CD14-positive monocyte (primary cell): Measurements from ENCODE around the gene ZNF287. TPM values are rescaled to one million over a fixed set of nuclear protein-coding genes. Genes with fewer than 3 reads are reported as not detected.
A peak's percentile ranks its signal among the peaks of the same experiment; 100 is the strongest.

Experiments
- DNase-seq, 3 donors: peaks; one replicate each; pipeline ENCODE4 v3.0.0-alpha.2; 2011 to 2022
- H2AFZ ChIP-seq: 2 replicates; pipeline ENCODE4 v1.6.0; 2012; ENCODE audit warnings: mild to moderate bottlenecking, low read depth, low read length, inconsistent platforms; ENCODE audit not compliant: insufficient read depth, poor library complexity, severe bottlenecking
- H3K27ac ChIP-seq, 2 donors: 1 replicate in 1 of 2; 2 replicates in 1 of 2; pipeline ENCODE4 v1.5.1; 2012 to 2013; ENCODE audit warnings: low read length in 2 of 2, control low read depth in 1 of 2, inconsistent platforms in 1 of 2, low read depth in 1 of 2, mild to moderate bottlenecking in 1 of 2
- H3K27me3 ChIP-seq, 2 donors: one replicate each; pipeline versions ENCODE4 v1.6.0 to v1.6.1; 2011 to 2013; ENCODE audit warnings: low read length in 2 of 2; ENCODE audit not compliant: control insufficient read depth in 2 of 2, insufficient read depth in 2 of 2
- H3K36me3 ChIP-seq, 2 donors: replicated peaks in 1 of 2; 1 replicate in 1 of 2; 2 replicates in 1 of 2; pipeline versions ENCODE4 v1.5.1 to v1.6.1; 2012 to 2013; ENCODE audit warnings: low read length in 2 of 2, control low read depth in 1 of 2, inconsistent platforms in 1 of 2, mild to moderate bottlenecking in 1 of 2; ENCODE audit not compliant: insufficient read depth in 2 of 2, control insufficient read depth in 1 of 2
- H3K4me1 ChIP-seq, 2 donors: 1 replicate in 1 of 2; 2 replicates in 1 of 2; pipeline versions ENCODE4 v1.5.1 to v1.6.1; 2012 to 2013; ENCODE audit warnings: low read length in 2 of 2, control low read depth in 1 of 2, inconsistent platforms in 1 of 2, mild to moderate bottlenecking in 1 of 2, moderate library complexity in 1 of 2; ENCODE audit not compliant: insufficient read depth in 2 of 2, control insufficient read depth in 1 of 2
- H3K4me2 ChIP-seq: replicated peaks from 2 replicates; pipeline ENCODE3; 2012; ENCODE audit warnings: low read length, moderate library complexity, mild to moderate bottlenecking; ENCODE audit not compliant: poor library complexity, severe bottlenecking; ENCODE audit errors: extremely low read depth
- H3K4me3 ChIP-seq, 3 experiments: fragments of 200-600 bp in 1 of 3; sonication (generic) in 1 of 3; replicated peaks in 1 of 3; 1 replicate in 2 of 3; 2 replicates in 1 of 3; pipeline ENCODE4 v1.5.1; 2011 to 2013; ENCODE audit warnings: low read length in 3 of 3, mild to moderate bottlenecking in 3 of 3, control low read depth in 2 of 3, low read depth in 2 of 3, inconsistent platforms in 1 of 3, moderate library complexity in 1 of 3
- H3K79me2 ChIP-seq: 2 replicates; pipeline ENCODE4 v1.6.0; 2012; ENCODE audit warnings: mild to moderate bottlenecking, control low read depth, inconsistent platforms, low read length, moderate library complexity; ENCODE audit not compliant: insufficient read depth
- H3K9ac ChIP-seq: 2 replicates; pipeline ENCODE4 v1.6.0; 2017; ENCODE audit warnings: low read length, mild to moderate bottlenecking; ENCODE audit not compliant: insufficient read depth, poor library complexity, severe bottlenecking
- H3K9me3 ChIP-seq, 2 donors: replicated peaks in 1 of 2; 1 replicate in 1 of 2; 2 replicates in 1 of 2; pipeline versions ENCODE4 v1.5.1 to v1.6.1; 2012 to 2013; ENCODE audit warnings: low read length in 2 of 2, control low read depth in 1 of 2; ENCODE audit not compliant: control insufficient read depth in 1 of 2, insufficient read depth in 1 of 2
- H4K20me1 ChIP-seq: 2 replicates; pipeline ENCODE4 v1.6.0; 2012; ENCODE audit warnings: mild to moderate bottlenecking, low read length, control low read depth, moderate library complexity; ENCODE audit not compliant: insufficient read depth
- H3K27ac Mint-ChIP-seq, 7 donors: one replicate each; pipeline ENCODE4 v1.8.0; 2020; ENCODE audit warnings: mild to moderate bottlenecking in 7 of 7, mixed read lengths in 7 of 7, moderate library complexity in 6 of 7, inconsistent platforms in 2 of 7
- H3K27me3 Mint-ChIP-seq, 3 donors: one replicate each; pipeline ENCODE4 v1.8.0; 2021 to 2022; ENCODE audit warnings: low read depth in 3 of 3, mild to moderate bottlenecking in 3 of 3, mixed read lengths in 3 of 3, moderate library complexity in 3 of 3, inconsistent platforms in 1 of 3
- H3K36me3 Mint-ChIP-seq, 2 donors: one replicate each; pipeline ENCODE4 v1.8.0; 2020; ENCODE audit warnings: mixed read lengths in 2 of 2, inconsistent platforms in 1 of 2, mild to moderate bottlenecking in 1 of 2
- H3K4me1 Mint-ChIP-seq: one replicate; pipeline ENCODE4 v1.8.0; 2020; ENCODE audit warnings: mild to moderate bottlenecking, mixed read lengths
- H3K4me3 Mint-ChIP-seq, 2 donors: one replicate each; pipeline ENCODE4 v1.8.0; 2020; ENCODE audit warnings: mild to moderate bottlenecking in 2 of 2, mixed read lengths in 2 of 2, moderate library complexity in 1 of 2
- H3K9me3 Mint-ChIP-seq, 7 donors: one replicate each; pipeline ENCODE4 v1.8.0; 2020 to 2022; ENCODE audit warnings: mixed read lengths in 7 of 7, mild to moderate bottlenecking in 6 of 7, moderate library complexity in 6 of 7, inconsistent platforms in 2 of 7
- WGBS: methylation state at CpG from one replicate; pipeline ENCODE4 v1.1.5; 2013; ENCODE audit warnings: missing lambda C conversion rate; ENCODE audit not compliant: insufficient coverage; 5-methylcytosine and 5-hydroxymethylcytosine counted together
- intact Hi-C, 2 donors: fragments of 100-400 bp; cut with micrococcal nuclease; formaldehyde crosslinking; loops; one replicate each; pipeline versions ENCODE4 v1.15.0 to v1.15.1; 2023
- polyA minus RNA-seq: library from RNA; depleted of rRNA, polyadenylated mRNA; stranded (reverse); fragments of >200 nt; gene quantifications from 2 replicates; pipeline ENCODE4 v1.2.3, GENCODE V29; 2012
- polyA plus RNA-seq, 3 donors: library from polyadenylated mRNA; depleted of rRNA in 1 of 3; unstranded in 2 of 3; stranded (reverse) in 1 of 3; fragments of 300-500 nt in 2 of 3; fragments of >200 nt in 1 of 3; fragmentation: Illumina TruSeq in 2 of 3; gene quantifications; 1 replicate in 2 of 3; 2 replicates in 1 of 3; pipeline ENCODE4 v1.2.3, GENCODE V29; 2012 to 2021
- total RNA-seq, 12 experiments: library from RNA in 1 of 12; stranded (reverse) in 1 of 12; fragments of 120-200 nt in 1 of 12; gene quantifications; one replicate each; pipeline ENCODE4 v1.2.4 and lab custom pipeline; 2013 to 2026; ENCODE audit warnings: mixed read lengths in 6 of 12, inconsistent platforms in 1 of 12
- TF ChIP-seq, protein P1 (sequence below): fragments of 200-600 bp; IDR thresholded peaks from one replicate; pipeline ENCODE4 v1.8.0; 2022; ENCODE audit warnings: antibody characterized with exemption, mild to moderate bottlenecking

Gene ZNF287
- total RNA-seq (2013) = 0.87 TPM
- polyA plus RNA-seq = under 1 TPM in 2 of 3 donors, not detected in 1; 0.25 to 0.53 TPM
- 0.28 and 1.4 TPM in 2 replicates for polyA minus RNA-seq
- 0 to 2.6 (median 0.17) reads per million in 11 experiments for total RNA-seq (lab: John Stamatoyannopoulos, UW)

DNA sequence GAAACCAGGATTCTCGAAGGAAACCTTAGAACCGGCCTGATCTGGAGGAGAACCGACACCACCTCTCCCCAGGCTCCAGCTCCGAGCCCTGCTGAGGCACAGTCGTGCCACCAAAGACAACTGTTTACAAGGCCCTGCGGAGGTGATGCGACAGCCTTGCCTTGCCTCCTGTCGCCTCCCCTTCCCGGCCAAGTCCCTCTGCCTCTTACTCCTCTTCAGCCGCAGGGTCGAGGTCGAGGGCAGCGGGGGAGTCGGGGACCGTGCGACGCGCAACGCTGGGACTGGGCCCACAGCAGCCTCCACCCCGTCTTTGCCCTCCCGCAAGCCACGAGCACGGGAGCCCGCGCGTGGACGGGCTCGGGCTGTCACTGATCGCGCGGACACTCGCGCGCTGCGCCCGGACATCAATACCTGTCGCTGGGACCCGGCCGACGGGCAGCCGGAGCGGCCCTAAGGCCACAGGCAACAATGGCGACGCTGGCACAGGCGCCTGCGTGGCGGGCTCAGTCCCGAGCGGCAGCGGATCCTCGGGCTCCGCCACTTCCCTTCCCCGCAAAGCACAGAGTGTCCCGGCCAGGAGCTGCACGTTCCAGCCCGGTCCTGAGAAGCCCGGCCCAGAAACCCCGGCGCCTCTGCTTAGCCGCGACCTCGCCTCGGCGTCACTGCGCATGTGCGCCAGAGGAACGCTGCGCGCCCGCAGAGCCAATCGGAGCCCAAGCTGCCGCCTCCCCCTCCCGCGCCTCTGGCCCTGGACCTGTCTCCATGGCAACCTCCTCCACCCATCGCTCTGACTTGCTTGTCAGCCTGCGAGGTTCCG lies at the start of gene ZNF287:
TSS of gene ZNF287 (minus strand) at position 664 of the 817 bp plus-strand sequence. CDS start 1,473 bp downstream, outside the sequence.
- H3K9me3 Mint-ChIP-seq = peaks cover 6 to 32% (median 12%) of the 10 kb centered on the region in 7 donors
- whole genome bisulfite sequencing = 4% methylated on average over 75 of the region's 77 CpGs
- Histone ChIP-seq H3K36me3 (no peaks in the 10 kb centered on the region), H3K4me3 (peak within 1 kb of the TSS; percentile 31 to 75 (median 39)), H3K4me1 (peaks cover 7 to 11% of the 10 kb centered on the region in 2 donors), H3K27me3 (peaks cover 3 to 12% of the 10 kb centered on the region in 2 donors), H3K9me3 (peaks cover 8 to 12% of the 10 kb centered on the region in 2 donors), H3K4me2 (peak within 1 kb of the TSS; percentile 87), H3K9ac (peak within 1 kb of the TSS; percentile 25), H2AFZ (peak within 1 kb of the TSS; percentile 97), H3K79me2 (no peaks in the 10 kb centered on the region), H3K27ac (no peak within 1 kb of the TSS), H4K20me1 (no peaks in the 10 kb centered on the region)
- peak within 1 kb of the TSS in 1 of 7 donors; percentile 42 for H3K27ac Mint-ChIP-seq
- peak within 1 kb of the TSS; percentile 77 to 86 for H3K4me3 Mint-ChIP-seq
- H3K36me3 Mint-ChIP-seq = peaks cover 0 to 2% of the 10 kb centered on the region in 2 donors
- H3K4me1 Mint-ChIP-seq = peaks cover 9% of the 10 kb centered on the region
- TF ChIP-seq, protein P1, sequence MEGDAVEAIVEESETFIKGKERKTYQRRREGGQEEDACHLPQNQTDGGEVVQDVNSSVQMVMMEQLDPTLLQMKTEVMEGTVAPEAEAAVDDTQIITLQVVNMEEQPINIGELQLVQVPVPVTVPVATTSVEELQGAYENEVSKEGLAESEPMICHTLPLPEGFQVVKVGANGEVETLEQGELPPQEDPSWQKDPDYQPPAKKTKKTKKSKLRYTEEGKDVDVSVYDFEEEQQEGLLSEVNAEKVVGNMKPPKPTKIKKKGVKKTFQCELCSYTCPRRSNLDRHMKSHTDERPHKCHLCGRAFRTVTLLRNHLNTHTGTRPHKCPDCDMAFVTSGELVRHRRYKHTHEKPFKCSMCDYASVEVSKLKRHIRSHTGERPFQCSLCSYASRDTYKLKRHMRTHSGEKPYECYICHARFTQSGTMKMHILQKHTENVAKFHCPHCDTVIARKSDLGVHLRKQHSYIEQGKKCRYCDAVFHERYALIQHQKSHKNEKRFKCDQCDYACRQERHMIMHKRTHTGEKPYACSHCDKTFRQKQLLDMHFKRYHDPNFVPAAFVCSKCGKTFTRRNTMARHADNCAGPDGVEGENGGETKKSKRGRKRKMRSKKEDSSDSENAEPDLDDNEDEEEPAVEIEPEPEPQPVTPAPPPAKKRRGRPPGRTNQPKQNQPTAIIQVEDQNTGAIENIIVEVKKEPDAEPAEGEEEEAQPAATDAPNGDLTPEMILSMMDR = no peak
- DNase-seq = peak; percentile 73 to 87 (median 77)
- peaks cover 10 to 27% (median 25%) of the 10 kb centered on the region in 3 donors for H3K27me3 Mint-ChIP-seq
- intact Hi-C loops = no loop called here

GRCh38 chr17:16617481-16618060 lies 48.6 kb upstream of the ZNF287 start:
- no peak for DNase-seq
- WGBS = 89% methylated on average over 46 of the region's 53 CpGs
- Mint-ChIP-seq H3K4me1 (no peaks in the 10 kb centered on the region), H3K9me3 (peaks cover 29 to 84% (median 76%) of the 10 kb centered on the region in 7 donors), H3K4me3 (no peak overlapping the region), H3K27me3 (no peaks in the 10 kb centered on the region), H3K36me3 (no peaks in the 10 kb centered on the region), H3K27ac (no peak overlapping the region)
- H3K79me2 ChIP-seq = no peaks in the 10 kb centered on the region
- no peak overlapping the region for H3K4me2 ChIP-seq
- no peak overlapping the region for H2AFZ ChIP-seq
- intact Hi-C loops = no loop called here
- no peak overlapping the region for H3K27ac ChIP-seq
- H3K9me3 ChIP-seq = peaks cover 45 to 83% of the 10 kb centered on the region in 2 donors
- no peaks in the 10 kb centered on the region for H3K4me1 ChIP-seq
- TF ChIP-seq, protein P1 = no peak
- no peaks in the 10 kb centered on the region for H3K27me3 ChIP-seq
- no peaks in the 10 kb centered on the region for H4K20me1 ChIP-seq
- H3K4me3 ChIP-seq = no peak overlapping the region
- H3K9ac ChIP-seq = no peak overlapping the region
- peaks cover 0 to 3% of the 10 kb centered on the region in 2 donors for H3K36me3 ChIP-seq
